ENCODE results near the gene ARHGEF1.
"Not testable (repeated sequence)": the region's sequence is repeated elsewhere in the genome, so short reads cannot be mapped to it uniquely, and the experiment has no call there.

ARHGEF1 gene

GRCh38 chr19:41869374-41869955 lies 13.5 kb upstream of the ARHGEF1 start:
- no peak overlapping the region for H3K4me3 ChIP-seq (ENCODE audit: low read length)
- no peak for DNase-seq (ENCODE audit: low read depth)
- TF ChIP-seq CTCF (conservative IDR thresholded peaks at IDR 0.05; ENCODE audit: low read depth, low read length), result no peak

GRCh38 chr19:41870401-41870873 lies 12.5 kb upstream of the ARHGEF1 start:
- no peak overlapping the region for H3K4me3 ChIP-seq (ENCODE audit: low read length)
- no peak for DNase-seq (ENCODE audit: low read depth)
- no peak for TF ChIP-seq CTCF (conservative IDR thresholded peaks at IDR 0.05; ENCODE audit: low read depth, low read length)

- no peak overlapping the region for H3K4me3 ChIP-seq (ENCODE audit: low read length)
- TF ChIP-seq CTCF (conservative IDR thresholded peaks at IDR 0.05; ENCODE audit: low read depth, low read length), result no peak
- no peak for DNase-seq (ENCODE audit: low read depth)
Observed at GRCh38 chr19:41871573-41872383, 11.2 kb upstream of the ARHGEF1 start.

- no peak overlapping the region for H3K4me3 ChIP-seq (ENCODE audit: low read length)
- no peak for TF ChIP-seq CTCF (conservative IDR thresholded peaks at IDR 0.05; ENCODE audit: low read depth, low read length)
- no peak for DNase-seq (ENCODE audit: low read depth)
Observed at GRCh38 chr19:41872384-41872774, 10.6 kb upstream of the ARHGEF1 start.

GRCh38 chr19:41872775-41873647 lies 10.0 kb upstream of the ARHGEF1 start:
- DNase-seq (ENCODE audit: low read depth), result no peak
- no peak overlapping the region for H3K4me3 ChIP-seq (ENCODE audit: low read length)
- peak; percentile 82 for TF ChIP-seq CTCF (conservative IDR thresholded peaks at IDR 0.05; ENCODE audit: low read depth, low read length)

GRCh38 chr19:41875973-41876372 lies 7.0 kb upstream of the ARHGEF1 start:
- H3K4me3 ChIP-seq (ENCODE audit: low read length); DNase-seq (ENCODE audit: low read depth): not testable (repeated sequence)
